Measurements from ENCODE around the gene PAXX. TPM values are rescaled to one million over a fixed set of nuclear protein-coding genes. Genes with fewer than 3 reads are reported as not detected.
A peak's percentile ranks its signal among the peaks of the same experiment; 100 is the strongest.

PAXX gene
- polyA plus RNA-seq, 1 donor from 2014 or later: 276 TPM

DNA sequence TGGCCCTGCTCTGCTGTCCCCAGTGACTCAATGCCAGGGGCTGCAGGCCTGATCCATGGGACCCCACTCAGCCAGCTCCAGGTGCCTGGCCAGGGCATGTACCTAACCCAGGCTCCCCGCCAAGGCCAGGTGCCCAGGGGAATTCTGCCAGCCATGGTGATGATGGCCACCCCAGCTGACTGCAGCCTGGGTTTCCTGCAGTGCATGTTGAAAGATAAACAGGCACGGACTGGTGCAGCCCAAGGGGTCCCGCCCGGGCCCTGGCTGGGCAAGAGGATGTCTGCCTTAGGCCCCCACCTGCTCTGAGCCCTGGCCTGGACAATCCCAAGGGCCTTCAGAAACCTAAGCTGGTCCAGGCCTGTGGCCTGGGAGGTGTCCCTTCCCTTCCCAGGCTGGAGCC lies 34.6 kb downstream of the PAXX start:
- H3K79me2 ChIP-seq (replicated peaks; ENCODE audit: insufficient read depth, low read length): peaks cover 5% of the 10 kb centered on the region
- H3K9ac ChIP-seq (ENCODE audit: low read length): peak overlapping the region; percentile 77
- TF ChIP-seq EP300 (conservative IDR thresholded peaks at IDR 0.05; ENCODE audit: poor library complexity, severe bottlenecking): no peak
- TF ChIP-seq TAF1 (IDR thresholded peaks at IDR 0.05; ENCODE audit: low read depth): no peak
- TF ChIP-seq RAD21 (conservative IDR thresholded peaks at IDR 0.05): no peak
- TF ChIP-seq MXI1 (conservative IDR thresholded peaks at IDR 0.05; ENCODE audit: poor library complexity, severe bottlenecking): no peak
- TF ChIP-seq REST (IDR thresholded peaks at IDR 0.05; ENCODE audit: borderline replicate concordance): no peak
- no peak for TF ChIP-seq SMC3 (conservative IDR thresholded peaks at IDR 0.05; ENCODE audit: poor library complexity)
- TF ChIP-seq POLR2AphosphoS5 (IDR thresholded peaks at IDR 0.05): no peak
- TF ChIP-seq, protein P1, sequence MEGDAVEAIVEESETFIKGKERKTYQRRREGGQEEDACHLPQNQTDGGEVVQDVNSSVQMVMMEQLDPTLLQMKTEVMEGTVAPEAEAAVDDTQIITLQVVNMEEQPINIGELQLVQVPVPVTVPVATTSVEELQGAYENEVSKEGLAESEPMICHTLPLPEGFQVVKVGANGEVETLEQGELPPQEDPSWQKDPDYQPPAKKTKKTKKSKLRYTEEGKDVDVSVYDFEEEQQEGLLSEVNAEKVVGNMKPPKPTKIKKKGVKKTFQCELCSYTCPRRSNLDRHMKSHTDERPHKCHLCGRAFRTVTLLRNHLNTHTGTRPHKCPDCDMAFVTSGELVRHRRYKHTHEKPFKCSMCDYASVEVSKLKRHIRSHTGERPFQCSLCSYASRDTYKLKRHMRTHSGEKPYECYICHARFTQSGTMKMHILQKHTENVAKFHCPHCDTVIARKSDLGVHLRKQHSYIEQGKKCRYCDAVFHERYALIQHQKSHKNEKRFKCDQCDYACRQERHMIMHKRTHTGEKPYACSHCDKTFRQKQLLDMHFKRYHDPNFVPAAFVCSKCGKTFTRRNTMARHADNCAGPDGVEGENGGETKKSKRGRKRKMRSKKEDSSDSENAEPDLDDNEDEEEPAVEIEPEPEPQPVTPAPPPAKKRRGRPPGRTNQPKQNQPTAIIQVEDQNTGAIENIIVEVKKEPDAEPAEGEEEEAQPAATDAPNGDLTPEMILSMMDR (IDR thresholded peaks at IDR 0.05; ENCODE audit: poor library complexity, severe bottlenecking): no peak
- no peak for TF ChIP-seq EZH2 (IDR thresholded peaks at IDR 0.05; ENCODE audit: borderline replicate concordance, insufficient read depth, low read length, poor library complexity, severe bottlenecking)
- H3K9me3 ChIP-seq (ENCODE audit: low read length): no peaks in the 10 kb centered on the region
- no peak overlapping the region for H3K27ac ChIP-seq (ENCODE audit: low read length)
- H3K4me3 ChIP-seq (ENCODE audit: low read length): peak overlapping the region; percentile 77
- no peaks in the 10 kb centered on the region for H4K20me1 ChIP-seq (ENCODE audit: insufficient read depth)
- H2AFZ ChIP-seq (ENCODE audit: low read depth, low read length): no peak overlapping the region
- H3K4me2 ChIP-seq (ENCODE audit: low read length): peak overlapping the region; percentile 91
- no peaks in the 10 kb centered on the region for H3K36me3 ChIP-seq (ENCODE audit: insufficient read depth, low read length)
- H3K9me2 ChIP-seq (ENCODE audit: insufficient read depth, low read length): no peaks in the 10 kb centered on the region
- H3K27me3 ChIP-seq (ENCODE audit: insufficient read depth, low read depth, low read length): no peaks in the 10 kb centered on the region
- H3F3A ChIP-seq (ENCODE audit: insufficient read depth, low read length, poor library complexity, severe bottlenecking): no peaks in the 10 kb centered on the region

- Histone ChIP-seq H3K4me3 (ENCODE audit: low read length) (peak within 1 kb of the TSS; percentile 91), H2AFZ (ENCODE audit: low read depth, low read length) (peak within 1 kb of the TSS; percentile 90), H3K79me2 (replicated peaks; ENCODE audit: insufficient read depth, low read length) (peaks cover 5% of the 10 kb centered on the region), H3K27ac (ENCODE audit: low read length) (peak within 1 kb of the TSS; percentile 49), H3K9me2 (ENCODE audit: insufficient read depth, low read length) (no peaks in the 10 kb centered on the region), H3K4me2 (ENCODE audit: low read length) (peak within 1 kb of the TSS; percentile 91), H3K9ac (ENCODE audit: low read length) (peak within 1 kb of the TSS; percentile 86), H4K20me1 (ENCODE audit: insufficient read depth) (no peaks in the 10 kb centered on the region), H3F3A (ENCODE audit: insufficient read depth, low read length, poor library complexity, severe bottlenecking) (no peaks in the 10 kb centered on the region), H3K9me3 (ENCODE audit: low read length) (no peaks in the 10 kb centered on the region), H3K27me3 (ENCODE audit: insufficient read depth, low read depth, low read length) (no peaks in the 10 kb centered on the region), H3K36me3 (ENCODE audit: insufficient read depth, low read length) (no peaks in the 10 kb centered on the region)
- TF ChIP-seq POLR2AphosphoS5 (IDR thresholded peaks at IDR 0.05) (peak; percentile 3), TAF1 (IDR thresholded peaks at IDR 0.05; ENCODE audit: low read depth) (no peak)
These were observed 35.4 kb downstream of the PAXX start, which contains the start of gene ABCA2 for GRCh38 chr9:137027369-137028262. Gene ABCA2 (minus strand): TSS chr9:137028237. CDS start chr9:137028140, 97 bp downstream.

Measured in neural cell (in vitro differentiated cells).